ENCODE data around the gene SPRED1.
A peak's percentile ranks its signal among the peaks of the same experiment; 100 is the strongest.

Gene SPRED1

GRCh38 chr15:38252481-38253350 lies at the start of gene SPRED1:
SPRED1 (plus strand) TSS chr15:38252836; CDS start chr15:38253186, 350 bp downstream.
- in situ Hi-C loops (cut with HindIII; ENCODE audit: low sequenced_read_pairs): no loop called here
- H3K4me3 ChIP-seq (ENCODE audit: low read depth, low read length): peak within 1 kb of the TSS; percentile 95
- no peak for DNase-seq (ENCODE audit: low read depth)
- TF ChIP-seq CTCF (IDR thresholded peaks at IDR 0.05; ENCODE audit: low read depth, low read length, missing control alignments): no peak

DNA sequence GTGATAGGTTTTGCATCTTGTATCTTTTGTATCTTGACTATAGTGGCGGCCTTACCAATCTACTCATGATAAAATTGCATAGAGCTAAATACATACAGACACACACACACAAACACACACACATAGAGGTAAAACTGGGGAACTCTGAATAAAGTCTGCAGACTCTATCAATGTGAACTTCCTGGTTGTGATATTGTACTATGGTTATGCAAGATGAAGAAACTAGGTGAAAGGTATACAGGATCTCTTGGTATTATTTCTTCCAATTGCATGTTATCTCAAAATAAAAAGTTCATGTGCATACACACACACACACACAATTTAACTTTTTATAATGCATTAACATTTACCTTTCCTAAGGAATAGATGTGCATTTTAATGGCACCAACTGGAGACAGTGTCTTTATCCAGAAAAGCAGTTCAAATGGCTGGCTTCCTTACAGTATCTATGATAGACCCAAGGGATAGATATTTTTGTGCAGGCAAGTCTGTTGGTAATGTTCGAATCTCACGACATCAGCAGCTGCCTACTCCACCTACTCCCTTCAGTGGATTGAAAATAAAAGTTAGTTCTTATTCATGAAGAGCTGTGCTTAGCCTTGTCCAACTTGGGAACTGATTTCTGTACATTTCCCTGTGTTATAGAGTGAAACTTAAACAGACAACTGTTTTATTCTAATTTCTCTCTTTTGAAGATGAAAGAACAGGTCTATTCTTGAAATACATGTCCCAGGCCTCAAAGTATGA lies 46.9 kb upstream of the SPRED1 start:
- DNase-seq (ENCODE audit: low read depth): no peak
- TF ChIP-seq CTCF (IDR thresholded peaks at IDR 0.05; ENCODE audit: low read depth, low read length, missing control alignments): no peak
- in situ Hi-C loops (cut with HindIII; ENCODE audit: low sequenced_read_pairs): no loop called here
- no peak overlapping the region for H3K4me3 ChIP-seq (ENCODE audit: low read depth, low read length)

- no peak for TF ChIP-seq CTCF (IDR thresholded peaks at IDR 0.05; ENCODE audit: low read depth, low read length, missing control alignments)
- no peak for DNase-seq (ENCODE audit: low read depth)
- H3K4me3 ChIP-seq (ENCODE audit: low read depth, low read length): no peak overlapping the region
- in situ Hi-C loops (cut with HindIII; ENCODE audit: low sequenced_read_pairs): no loop called here
Measured at GRCh38 chr15:38207621-38208020, 45.0 kb upstream of the SPRED1 start.

GRCh38 chr15:38208206-38208605 lies 44.4 kb upstream of the SPRED1 start:
- no peak for DNase-seq (ENCODE audit: low read depth)
- TF ChIP-seq CTCF (IDR thresholded peaks at IDR 0.05; ENCODE audit: low read depth, low read length, missing control alignments): no peak
- H3K4me3 ChIP-seq (ENCODE audit: low read depth, low read length): no peak overlapping the region
- in situ Hi-C loops (cut with HindIII; ENCODE audit: low sequenced_read_pairs): no loop called here

GRCh38 chr15:38208779-38209178 lies 43.9 kb upstream of the SPRED1 start:
- in situ Hi-C loops (cut with HindIII; ENCODE audit: low sequenced_read_pairs): no loop called here
- no peak overlapping the region for H3K4me3 ChIP-seq (ENCODE audit: low read depth, low read length)
- no peak for TF ChIP-seq CTCF (IDR thresholded peaks at IDR 0.05; ENCODE audit: low read depth, low read length, missing control alignments)
- DNase-seq (ENCODE audit: low read depth): no peak

DNA sequence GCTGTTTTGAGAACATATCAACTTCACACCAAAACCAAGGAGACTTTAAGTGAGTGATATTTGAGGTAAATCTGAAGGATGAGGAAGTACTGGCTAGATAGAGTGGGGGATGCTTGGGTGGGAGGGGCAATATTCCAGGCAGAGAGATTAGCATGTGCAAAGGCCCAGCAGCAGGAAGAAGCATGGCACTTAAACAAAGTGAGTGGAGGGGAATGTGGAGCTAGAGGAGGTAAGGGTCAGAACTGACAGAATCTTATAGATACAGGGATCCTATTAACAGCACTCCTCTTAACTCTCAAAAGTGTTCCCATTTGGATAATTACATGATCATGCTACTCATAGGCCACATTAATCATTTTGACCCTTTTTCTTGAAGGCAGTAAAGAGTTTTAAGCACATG lies 41.4 kb upstream of the SPRED1 start:
- H3K4me3 ChIP-seq (ENCODE audit: low read depth, low read length): no peak overlapping the region
- in situ Hi-C loops (cut with HindIII; ENCODE audit: low sequenced_read_pairs): no loop called here
- TF ChIP-seq CTCF (IDR thresholded peaks at IDR 0.05; ENCODE audit: low read depth, low read length, missing control alignments): no peak
- no peak for DNase-seq (ENCODE audit: low read depth)

Measured in astrocyte of the cerebellum (primary cell).